HepG2 (cell line): ENCODE measurements around the gene TOM1L2. TPM values are rescaled to one million over a fixed set of nuclear protein-coding genes. Genes with fewer than 3 reads are reported as not detected.

Source experiments
- ATAC-seq: fragments of 200-7000 bp; cut with Tn5 transposase; 3 replicates; pipeline ENCODE4 v1.9.1; 2020; ENCODE audit warnings: mild to moderate bottlenecking, moderate library complexity
- BruUV-seq: library from RNA; stranded (reverse); fragments of 400-500 nt; replicated peaks from 2 replicates; lab custom pipeline; 2021; lab: Mats Ljungman, UMichigan
- CTCF ChIA-PET: fragments of 300-600 bp; formaldehyde crosslinking; extraction: SDS; loops from one replicate; lab custom pipeline; 2021; ENCODE audit warnings: low total read pairs, inconsistent platforms, low intra/inter-chr PET ratio; lab: Yijun Ruan, JAX
- POLR2A ChIA-PET: fragments of 350-600 bp; sonication (Branson Sonifier 250); formaldehyde crosslinking; loops from one replicate; lab custom pipeline; 2020; ENCODE audit warnings: antibody characterized with exemption, inconsistent platforms; lab: Yijun Ruan, JAX
- DNase-seq: peaks from one replicate; pipeline ENCODE4 v3.0.0-alpha.2; 2015; ENCODE audit warnings: low spot score
- FAIRE-seq: peaks from 3 replicates; lab custom pipeline; 2011; peaks lifted over from hg19 to GRCh38; lab: Jason Lieb, UNC
- H2AFZ ChIP-seq: one replicate; pipeline ENCODE4 v1.6.1; 2011; ENCODE audit warnings: low read length, inconsistent platforms
- H3K27ac ChIP-seq: fragments of 300-600 bp; 3 replicates; pipeline ENCODE4 v1.8.0; 2011; ENCODE audit warnings: mixed run types, mild to moderate bottlenecking, mixed read lengths, low read length, inconsistent platforms; ENCODE audit not compliant: insufficient read depth; ENCODE audit errors: extremely low read length
- H3K27me3 ChIP-seq, 2 experiments: fragments of 200-600 bp in 1 of 2; 2 replicates in 1 of 2; 3 replicates in 1 of 2; pipeline versions ENCODE4 v1.6.0 to v1.8.0; 2011; ENCODE audit warnings: low read length in 2 of 2, mild to moderate bottlenecking in 2 of 2, moderate library complexity in 2 of 2, inconsistent platforms in 1 of 2; ENCODE audit not compliant: insufficient read depth in 2 of 2, control insufficient read depth in 1 of 2
- H3K36me3 ChIP-seq, 2 experiments: fragments of 200-600 bp in 1 of 2; replicated peaks in 1 of 2; 2 replicates in 1 of 2; 3 replicates in 1 of 2; pipeline versions ENCODE4 v1.5.1 to v1.8.0; 2011; ENCODE audit warnings: low read length in 2 of 2, inconsistent platforms in 1 of 2; ENCODE audit not compliant: insufficient read depth in 2 of 2, control insufficient read depth in 1 of 2
- H3K4me1 ChIP-seq: 2 replicates; pipeline ENCODE4 v1.5.1; 2012; ENCODE audit warnings: low read length, inconsistent platforms; ENCODE audit not compliant: insufficient read depth
- H3K4me2 ChIP-seq: 2 replicates; pipeline ENCODE4 v1.6.0; 2011; ENCODE audit warnings: low read depth, low read length, inconsistent platforms
- H3K4me3 ChIP-seq, 3 experiments: fragments of 200-600 bp in 1 of 3; sonication (generic), shearing (Covaris generic) in 1 of 3; replicated peaks in 1 of 3; 2 replicates each; pipeline ENCODE4 v1.5.1; 2011 to 2016; ENCODE audit warnings: low read length in 3 of 3, inconsistent platforms in 2 of 3, low read depth in 2 of 3, mild to moderate bottlenecking in 2 of 3, control low read depth in 1 of 3, mixed read lengths in 1 of 3; ENCODE audit not compliant: insufficient read depth in 1 of 3
- H3K79me2 ChIP-seq: one replicate; pipeline ENCODE4 v1.6.1; 2011; ENCODE audit warnings: low read length, inconsistent platforms; ENCODE audit not compliant: insufficient read depth
- H3K9ac ChIP-seq: 2 replicates; pipeline ENCODE4 v1.6.0; 2011; ENCODE audit warnings: mild to moderate bottlenecking, low read depth, low read length, inconsistent platforms; ENCODE audit not compliant: insufficient read depth
- H3K9me3 ChIP-seq: 2 replicates; pipeline ENCODE4 v1.5.1; 2012; ENCODE audit warnings: mild to moderate bottlenecking, low read length
- H4K20me1 ChIP-seq: 2 replicates; pipeline ENCODE4 v1.6.0; 2011; ENCODE audit warnings: inconsistent platforms, mild to moderate bottlenecking, low read length, moderate library complexity; ENCODE audit not compliant: insufficient read depth
- ATF7 ChIP-seq, 2 experiments: fragments of 450-650 bp in 1 of 2; sonication (generic) in 1 of 2; formaldehyde crosslinking in 1 of 2; IDR thresholded peaks; 2 replicates each; pipeline versions ENCODE4 v1.4.0 to v1.6.1; 2016 to 2020; ENCODE audit warnings: antibody characterized with exemption in 1 of 2, mild to moderate bottlenecking in 1 of 2, missing genetic modification reagents in 1 of 2
- CC2D1A ChIP-seq: sonication (generic); formaldehyde crosslinking; IDR thresholded peaks from 2 replicates; pipeline ENCODE4 v1.8.1; 2023; ENCODE audit warnings: mild to moderate bottlenecking, missing genetic modification reagents
- HOXA5 ChIP-seq: sonication (generic); formaldehyde crosslinking; IDR thresholded peaks from 2 replicates; pipeline ENCODE4 v1.4.0; 2020; ENCODE audit warnings: missing genetic modification reagents
- MXD4 ChIP-seq: IDR thresholded peaks from 2 replicates; pipeline ENCODE4 v1.6.1; 2016; ENCODE audit warnings: mild to moderate bottlenecking, missing biosample characterization, missing genetic modification reagents
- RELA ChIP-seq: sonication (generic); formaldehyde crosslinking; IDR thresholded peaks from 2 replicates; pipeline ENCODE4 v1.4.0; 2020; ENCODE audit warnings: missing genetic modification reagents
- RXRA ChIP-seq: sonication (generic); formaldehyde crosslinking; IDR thresholded peaks from 2 replicates; pipeline ENCODE4 v1.5.1; 2020; ENCODE audit warnings: missing genetic modification reagents
- SATB2 ChIP-seq: sonication (generic); formaldehyde crosslinking; IDR thresholded peaks from 2 replicates; pipeline ENCODE4 v1.5.0; 2020; ENCODE audit warnings: missing genetic modification reagents
- YY1 ChIP-seq: IDR thresholded peaks from 2 replicates; pipeline ENCODE4 v1.6.1; 2011; ENCODE audit warnings: low read length, low read depth, moderate library complexity, mild to moderate bottlenecking; ENCODE audit not compliant: insufficient read depth, insufficient replicate concordance
- ZNF251 ChIP-seq: sonication (generic); formaldehyde crosslinking; IDR thresholded peaks from 2 replicates; pipeline ENCODE4 v1.9.0; 2021; ENCODE audit warnings: mild to moderate bottlenecking, missing genetic modification reagents
- ZNF335 ChIP-seq: sonication (generic); formaldehyde crosslinking; IDR thresholded peaks from 2 replicates; pipeline ENCODE4 v1.4.0; 2020; ENCODE audit warnings: missing genetic modification reagents
- ZNF720 ChIP-seq: sonication (generic); formaldehyde crosslinking; IDR thresholded peaks from 2 replicates; pipeline ENCODE4 v1.4.0; 2020; ENCODE audit warnings: missing genetic modification reagents
- WGBS: methylation state at CpG from one replicate; pipeline ENCODE4 v1.1.6; 2017; ENCODE audit warnings: low lambda C conversion rate; 5-methylcytosine and 5-hydroxymethylcytosine counted together
- in situ Hi-C: cut with HindIII; loops from 2 replicates; pipeline ENCODE4 v1.10.0; 2017; ENCODE audit warnings: low pct_unique_long_range_greater_than_20kb; ENCODE audit not compliant: extremely low pct_ligation_motif_present
- intact Hi-C: fragments of 100-400 bp; cut with micrococcal nuclease; formaldehyde crosslinking; loops from one replicate; pipeline ENCODE4 v1.10.0; 2022; ENCODE audit not compliant: unreplicated experiment
- polyA plus RNA-seq, 8 experiments: library from polyadenylated mRNA; depleted of rRNA in 3 of 8; stranded (reverse) in 7 of 8; unstranded in 1 of 8; fragments of >200 nt; fragmentation: Illumina TruSeq in 4 of 8; extraction: Trizol in 4 of 8; gene quantifications; 2 replicates each; pipeline versions ENCODE4 v1.2.1 to v1.2.3, GENCODE V29; 2011 to 2016; ENCODE audit warnings: low read depth in 4 of 8, missing spikeins in 1 of 8, mixed read lengths in 1 of 8; ENCODE audit not compliant: insufficient read depth in 1 of 8
- total RNA-seq, 5 experiments: library from RNA; depleted of rRNA; stranded (reverse); fragments of >200 nt; fragmentation: Illumina TruSeq; extraction: Trizol; gene quantifications; 2 replicates each; pipeline ENCODE4 v1.2.3, GENCODE V29; 2016; ENCODE audit warnings: low read depth in 1 of 5
- TF ChIP-seq, protein P1 (sequence below): sonication (generic); formaldehyde crosslinking; IDR thresholded peaks from 2 replicates; pipeline ENCODE4 v1.4.0; 2020; ENCODE audit warnings: missing genetic modification reagents, mild to moderate bottlenecking, borderline replicate concordance
- TF ChIP-seq, protein P2 (sequence below): sonication (generic); formaldehyde crosslinking; IDR thresholded peaks from 2 replicates; pipeline ENCODE4 v1.4.0; 2020; ENCODE audit warnings: missing genetic modification reagents
- TF ChIP-seq, protein P3 (sequence below): IDR thresholded peaks from 2 replicates; pipeline ENCODE4 v1.6.1; 2016; ENCODE audit warnings: missing biosample characterization, missing genetic modification reagents, low read depth
- TF ChIP-seq, protein P4 (sequence below): IDR thresholded peaks from 2 replicates; pipeline ENCODE4 v1.6.1; 2016; ENCODE audit warnings: missing compliant biosample characterization, missing genetic modification reagents, borderline replicate concordance

TOM1L2 gene
- total and polyA plus RNA-seq, 2 of the 13 experiments (the other 11 are each of a cell fraction or from before 2014, with no cell fraction given), result 4.7 to 7.4 TPM

DNA sequence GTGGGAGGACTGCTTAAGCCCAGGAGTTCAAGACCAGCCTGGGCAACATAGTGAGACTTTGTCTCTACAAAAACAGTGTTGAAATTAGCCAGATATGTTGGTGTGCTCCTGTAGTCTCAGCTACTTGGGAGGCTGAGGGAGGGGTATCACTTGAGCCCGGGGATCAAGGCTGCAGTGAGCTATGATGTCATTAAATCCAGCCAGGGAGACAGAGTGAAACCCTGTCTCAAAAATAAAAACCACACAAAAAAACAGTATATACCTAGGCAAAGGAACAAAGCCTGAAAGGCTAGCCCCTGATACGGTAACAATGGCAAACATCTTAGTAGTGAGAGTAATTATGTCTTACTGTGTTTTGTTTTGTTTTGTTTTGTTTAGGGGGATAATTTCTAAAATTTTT, 38.0 kb downstream of the TOM1L2 start:
- Histone ChIP-seq H3K9me3 (no peaks in the 10 kb centered on the region), H3K9ac (no peak overlapping the region), H3K4me1 (peaks cover 42% of the 10 kb centered on the region), H3K4me2 (no peak overlapping the region), H3K4me3 (no peak overlapping the region), H2AFZ (no peak overlapping the region), H3K27me3 (no peaks in the 10 kb centered on the region), H3K79me2 (no peaks in the 10 kb centered on the region), H3K27ac (no peak overlapping the region), H3K36me3 (no peaks in the 10 kb centered on the region), H4K20me1 (no peaks in the 10 kb centered on the region)
- ChIA-PET CTCF (no interaction called here), POLR2A (no interaction called here)
- peak; percentile 47; the same call in 1 of the 2 replicates for TF ChIP-seq ATF7 (IDR thresholded peaks at IDR 0.05)
- no peak for TF ChIP-seq ATF7 (CRISPR knock-in tag; IDR thresholded peaks at IDR 0.05)
- TF ChIP-seq, protein P1, sequence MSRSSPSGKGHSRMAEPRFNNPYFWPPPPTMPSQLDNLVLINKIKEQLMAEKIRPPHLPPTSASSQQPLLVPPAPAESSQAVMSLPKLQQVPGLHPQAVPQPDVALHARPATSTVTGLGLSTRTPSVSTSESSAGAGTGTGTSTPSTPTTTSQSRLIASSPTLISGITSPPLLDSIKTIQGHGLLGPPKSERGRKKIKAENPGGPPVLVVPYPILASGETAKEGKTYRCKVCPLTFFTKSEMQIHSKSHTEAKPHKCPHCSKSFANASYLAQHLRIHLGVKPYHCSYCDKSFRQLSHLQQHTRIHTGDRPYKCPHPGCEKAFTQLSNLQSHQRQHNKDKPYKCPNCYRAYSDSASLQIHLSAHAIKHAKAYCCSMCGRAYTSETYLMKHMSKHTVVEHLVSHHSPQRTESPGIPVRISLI (CRISPR knock-in tag), result no peak
- intact Hi-C loops, result loop anchor here (2.0 kb wide), 1 partner anchor 13 kb away; no protein-coding TSS in a partner anchor
- ATAC-seq (no peak), FAIRE-seq (no peak), DNase-seq (no peak)
- 90% methylated on average over 2 of the region's 2 CpGs for WGBS
- no TSS peak for BruUV-seq
- in situ Hi-C loops, result no loop called here

DNA sequence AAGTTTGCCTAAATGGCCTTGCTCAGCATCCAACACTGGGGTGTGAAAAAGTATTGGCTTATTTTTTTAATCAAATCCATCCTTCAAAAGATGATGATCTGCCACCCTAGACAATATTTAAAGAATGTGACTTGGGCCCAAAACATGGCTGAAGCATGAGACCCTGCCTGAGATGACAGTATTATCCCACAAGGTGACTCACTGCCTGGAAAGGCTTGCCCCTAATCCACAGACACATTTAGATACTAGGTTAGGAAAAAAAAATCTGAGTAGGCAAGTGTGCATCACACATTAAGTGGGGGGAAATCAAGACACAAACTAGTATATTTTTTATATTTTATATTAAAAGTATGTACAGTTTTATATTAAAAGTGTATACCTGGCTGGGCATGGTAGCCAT, 38.4 kb downstream of the TOM1L2 start:
- FAIRE-seq, result no peak
- H4K20me1 ChIP-seq, result no peaks in the 10 kb centered on the region
- H3K27me3 ChIP-seq, result no peaks in the 10 kb centered on the region
- in situ Hi-C loops (no loop called here), intact Hi-C loops (loop anchor here (2.0 kb wide), 1 partner anchor 13 kb away; no protein-coding TSS in a partner anchor)
- no peak overlapping the region for H3K4me3 ChIP-seq
- H3K27ac ChIP-seq, result no peak overlapping the region
- no peaks in the 10 kb centered on the region for H3K36me3 ChIP-seq
- peaks cover 38% of the 10 kb centered on the region for H3K4me1 ChIP-seq
- H2AFZ ChIP-seq, result no peak overlapping the region
- DNase-seq, result no peak
- H3K4me2 ChIP-seq, result no peak overlapping the region
- BruUV-seq, result no TSS peak
- ATAC-seq, result no peak
- H3K9ac ChIP-seq, result no peak overlapping the region
- H3K9me3 ChIP-seq, result no peaks in the 10 kb centered on the region
- ChIA-PET CTCF (no interaction called here), POLR2A (no interaction called here)
- H3K79me2 ChIP-seq, result no peaks in the 10 kb centered on the region
- no peak for TF ChIP-seq ZNF335 (CRISPR knock-in tag)
- TF ChIP-seq YY1, result no peak
- TF ChIP-seq CC2D1A (CRISPR knock-in tag), result no peak
- TF ChIP-seq HOXA5 (CRISPR knock-in tag), result no peak
- TF ChIP-seq ZNF720, result no peak
- TF ChIP-seq RXRA (CRISPR knock-in tag), result no peak
- TF ChIP-seq, protein P2, sequence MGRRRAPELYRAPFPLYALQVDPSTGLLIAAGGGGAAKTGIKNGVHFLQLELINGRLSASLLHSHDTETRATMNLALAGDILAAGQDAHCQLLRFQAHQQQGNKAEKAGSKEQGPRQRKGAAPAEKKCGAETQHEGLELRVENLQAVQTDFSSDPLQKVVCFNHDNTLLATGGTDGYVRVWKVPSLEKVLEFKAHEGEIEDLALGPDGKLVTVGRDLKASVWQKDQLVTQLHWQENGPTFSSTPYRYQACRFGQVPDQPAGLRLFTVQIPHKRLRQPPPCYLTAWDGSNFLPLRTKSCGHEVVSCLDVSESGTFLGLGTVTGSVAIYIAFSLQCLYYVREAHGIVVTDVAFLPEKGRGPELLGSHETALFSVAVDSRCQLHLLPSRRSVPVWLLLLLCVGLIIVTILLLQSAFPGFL (CRISPR knock-in tag), result no peak
- TF ChIP-seq ATF7 (IDR thresholded peaks at IDR 0.05), result no peak
- TF ChIP-seq ATF7 (CRISPR knock-in tag; IDR thresholded peaks at IDR 0.05), result no peak
- no peak for TF ChIP-seq MXD4
- TF ChIP-seq, protein P3, sequence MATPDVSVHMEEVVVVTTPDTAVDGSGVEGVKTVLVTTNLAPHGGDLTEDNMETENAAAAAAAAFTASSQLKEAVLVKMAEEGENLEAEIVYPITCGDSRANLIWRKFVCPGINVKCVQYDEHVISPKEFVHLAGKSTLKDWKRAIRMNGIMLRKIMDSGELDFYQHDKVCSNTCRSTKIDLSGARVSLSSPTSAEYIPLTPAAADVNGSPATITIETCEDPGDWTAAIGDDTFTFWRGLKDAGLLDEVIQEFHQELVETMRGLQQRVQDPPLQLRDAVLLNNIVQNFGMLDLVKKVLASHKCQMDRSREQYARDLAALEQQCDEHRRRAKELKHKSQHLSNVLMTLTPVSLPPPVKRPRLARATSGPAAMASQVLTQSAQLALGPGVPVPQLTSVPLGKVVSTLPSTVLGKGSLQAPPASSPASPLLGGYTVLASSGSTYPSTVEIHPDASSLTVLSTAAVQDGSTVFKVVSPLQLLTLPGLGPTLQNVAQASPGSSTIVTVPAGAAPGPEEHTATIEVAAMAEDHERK (CRISPR knock-in tag), result no peak
- no peak for TF ChIP-seq SATB2 (CRISPR knock-in tag)
- TF ChIP-seq RELA (CRISPR knock-in tag), result no peak
- no peak for TF ChIP-seq ZNF251
- TF ChIP-seq, protein P4, sequence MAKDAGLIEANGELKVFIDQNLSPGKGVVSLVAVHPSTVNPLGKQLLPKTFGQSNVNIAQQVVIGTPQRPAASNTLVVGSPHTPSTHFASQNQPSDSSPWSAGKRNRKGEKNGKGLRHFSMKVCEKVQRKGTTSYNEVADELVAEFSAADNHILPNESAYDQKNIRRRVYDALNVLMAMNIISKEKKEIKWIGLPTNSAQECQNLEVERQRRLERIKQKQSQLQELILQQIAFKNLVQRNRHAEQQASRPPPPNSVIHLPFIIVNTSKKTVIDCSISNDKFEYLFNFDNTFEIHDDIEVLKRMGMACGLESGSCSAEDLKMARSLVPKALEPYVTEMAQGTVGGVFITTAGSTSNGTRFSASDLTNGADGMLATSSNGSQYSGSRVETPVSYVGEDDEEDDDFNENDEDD, result no peak
